HG02943 (cell line): Measurements from ENCODE around the gene HECTD1.
"Not testable (repeated sequence)": the region's sequence is repeated elsewhere in the genome, so short reads cannot be mapped to it uniquely, and the experiment has no call there.

ENCODE experiments used
- ATAC-seq: cut with Tn5 transposase; IDR thresholded peaks from one replicate; pipeline ENCODE4 v1.9.1; 2021; ENCODE audit warnings: mild to moderate bottlenecking, low read depth, moderate library complexity; ENCODE audit not compliant: unreplicated experiment

The HECTD1 gene

GRCh38 chr14:31059152-31059924 is 148.3 kb downstream of the HECTD1 start:
- no peak for ATAC-seq

GRCh38 chr14:31057701-31058364 is 149.8 kb downstream of the HECTD1 start:
- no peak for ATAC-seq

- no peak for ATAC-seq
These were observed 150.6 kb downstream of the HECTD1 start for GRCh38 chr14:31057035-31057434.

GRCh38 chr14:31052905-31053586 is 154.5 kb downstream of the HECTD1 start:
- ATAC-seq: not testable (repeated sequence)

- no peak for ATAC-seq
These were observed 156.1 kb downstream of the HECTD1 start for GRCh38 chr14:31051511-31051910.

- no peak for ATAC-seq
These were observed 156.6 kb downstream of the HECTD1 start for GRCh38 chr14:31051023-31051422.
